Gastroesophageal sphincter (tissue), 4 donors: ENCODE measurements around the gene HBQ1. TPM values are rescaled to one million over a fixed set of nuclear protein-coding genes. Genes with fewer than 3 reads are reported as not detected.
"Not testable (repeated sequence)": the region's sequence is repeated elsewhere in the genome, so short reads cannot be mapped to it uniquely, and the experiment has no call there.

Experiments used
- ATAC-seq: fragments of 150-250 bp; one replicate; pipeline ENCODE4 v1.9.1; 2016; ENCODE audit warnings: mild to moderate bottlenecking, moderate library complexity
- H3K27ac ChIP-seq, 4 donors: fragments of 200-600 bp; sonication (generic) in 3 of 4; 1 replicate in 3 of 4; 2 replicates in 1 of 4; pipeline ENCODE4 v1.5.1; 2016 to 2019
- H3K27me3 ChIP-seq: fragments of 200-600 bp; sonication (generic); one replicate; pipeline ENCODE4 v1.5.1; 2019
- H3K36me3 ChIP-seq, 2 donors: fragments of 200-600 bp; sonication (generic); one replicate each; pipeline ENCODE4 v1.5.1; 2019; ENCODE audit warnings: control low read depth in 1 of 2
- H3K4me1 ChIP-seq, 3 donors: fragments of 200-600 bp; sonication (generic); 1 replicate in 2 of 3; 2 replicates in 1 of 3; pipeline ENCODE4 v1.5.1; 2016 to 2019; ENCODE audit warnings: control low read depth in 2 of 3
- H3K4me3 ChIP-seq, 2 donors: fragments of 200-600 bp; sonication (generic); one replicate each; pipeline ENCODE4 v1.5.1; 2019; ENCODE audit warnings: mild to moderate bottlenecking in 1 of 2, moderate library complexity in 1 of 2
- H3K9me3 ChIP-seq, 3 donors: fragments of 200-600 bp; sonication (generic); one replicate each; pipeline ENCODE4 v1.5.1; 2017 to 2019; ENCODE audit warnings: control low read depth in 2 of 3
- EP300 ChIP-seq: sonication (generic); formaldehyde crosslinking; IDR thresholded peaks from one replicate; pipeline ENCODE4 v1.6.1; 2017; ENCODE audit warnings: antibody characterized with exemption, mild to moderate bottlenecking
- POLR2A ChIP-seq, 2 donors: fragments of 450-650 bp; IDR thresholded peaks; one replicate each; pipeline ENCODE4 v1.6.1; 2017; ENCODE audit warnings: antibody characterized with exemption in 2 of 2, mild to moderate bottlenecking in 2 of 2, moderate library complexity in 1 of 2
- POLR2AphosphoS5 ChIP-seq: sonication (generic); formaldehyde crosslinking; IDR thresholded peaks from one replicate; pipeline ENCODE4 v1.6.1; 2017; ENCODE audit warnings: antibody characterized with exemption
- WGBS, 2 donors: methylation state at CpG; one replicate each; pipeline ENCODE4 v1.1.5; 2018; ENCODE audit warnings: low coverage in 1 of 2; 5-methylcytosine and 5-hydroxymethylcytosine counted together
- total RNA-seq, 4 donors: library from RNA; depleted of rRNA; stranded (reverse); fragments of >200 nt; gene quantifications; one replicate each; pipeline ENCODE4 v1.1.0, GENCODE V29; 2016
- TF ChIP-seq, protein P1 (sequence below), 4 experiments: fragments of 200-600 bp in 2 of 4; fragments of 450-650 bp in 2 of 4; sonication (generic) in 1 of 4; IDR thresholded peaks; one replicate each; pipeline ENCODE4 v1.5.1; 2017 to 2019; ENCODE audit warnings: antibody characterized with exemption in 4 of 4, mild to moderate bottlenecking in 2 of 4, moderate library complexity in 2 of 4

The HBQ1 gene
- total RNA-seq, 4 donors from 2014 or later, result not detected

DNA sequence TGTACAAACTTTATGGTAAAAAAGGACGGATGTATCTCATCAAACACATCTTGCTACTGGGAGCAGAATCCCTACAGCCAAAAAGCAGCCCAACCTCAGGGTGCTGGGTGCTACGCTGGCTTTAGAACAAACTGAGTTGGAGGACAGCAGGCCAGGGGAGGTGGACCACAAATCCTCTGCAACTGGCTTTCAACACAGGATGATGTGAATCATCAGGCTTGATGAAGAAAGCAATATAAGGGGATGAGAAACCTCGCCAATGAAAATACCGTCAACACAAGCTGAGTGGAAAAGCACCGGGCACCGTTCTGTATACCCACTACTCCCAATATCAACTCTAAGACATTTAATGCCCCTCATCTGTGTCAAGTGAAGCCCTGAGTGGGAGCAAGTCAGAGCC lies 14.3 kb downstream of the HBQ1 start:
- ATAC-seq, result no peak
- H3K4me1 ChIP-seq, result no peaks in the 10 kb centered on the region
- TF ChIP-seq, protein P1, sequence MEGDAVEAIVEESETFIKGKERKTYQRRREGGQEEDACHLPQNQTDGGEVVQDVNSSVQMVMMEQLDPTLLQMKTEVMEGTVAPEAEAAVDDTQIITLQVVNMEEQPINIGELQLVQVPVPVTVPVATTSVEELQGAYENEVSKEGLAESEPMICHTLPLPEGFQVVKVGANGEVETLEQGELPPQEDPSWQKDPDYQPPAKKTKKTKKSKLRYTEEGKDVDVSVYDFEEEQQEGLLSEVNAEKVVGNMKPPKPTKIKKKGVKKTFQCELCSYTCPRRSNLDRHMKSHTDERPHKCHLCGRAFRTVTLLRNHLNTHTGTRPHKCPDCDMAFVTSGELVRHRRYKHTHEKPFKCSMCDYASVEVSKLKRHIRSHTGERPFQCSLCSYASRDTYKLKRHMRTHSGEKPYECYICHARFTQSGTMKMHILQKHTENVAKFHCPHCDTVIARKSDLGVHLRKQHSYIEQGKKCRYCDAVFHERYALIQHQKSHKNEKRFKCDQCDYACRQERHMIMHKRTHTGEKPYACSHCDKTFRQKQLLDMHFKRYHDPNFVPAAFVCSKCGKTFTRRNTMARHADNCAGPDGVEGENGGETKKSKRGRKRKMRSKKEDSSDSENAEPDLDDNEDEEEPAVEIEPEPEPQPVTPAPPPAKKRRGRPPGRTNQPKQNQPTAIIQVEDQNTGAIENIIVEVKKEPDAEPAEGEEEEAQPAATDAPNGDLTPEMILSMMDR (IDR thresholded peaks at IDR 0.05), result no peak
- no peak for TF ChIP-seq POLR2AphosphoS5
- TF ChIP-seq POLR2A (IDR thresholded peaks at IDR 0.05), result no peak
- no peak for TF ChIP-seq EP300
- H3K27me3 ChIP-seq, result no peaks in the 10 kb centered on the region
- no peak overlapping the region for H3K27ac ChIP-seq
- H3K36me3 ChIP-seq, result peaks cover 0 to 100% of the 10 kb centered on the region in 2 donors
- no peaks in the 10 kb centered on the region for H3K9me3 ChIP-seq
- WGBS, 2 donors, result 98 to 100% methylated on average over 4 to 6 of the region's 6 CpGs
- H3K4me3 ChIP-seq, result no peak overlapping the region

DNA sequence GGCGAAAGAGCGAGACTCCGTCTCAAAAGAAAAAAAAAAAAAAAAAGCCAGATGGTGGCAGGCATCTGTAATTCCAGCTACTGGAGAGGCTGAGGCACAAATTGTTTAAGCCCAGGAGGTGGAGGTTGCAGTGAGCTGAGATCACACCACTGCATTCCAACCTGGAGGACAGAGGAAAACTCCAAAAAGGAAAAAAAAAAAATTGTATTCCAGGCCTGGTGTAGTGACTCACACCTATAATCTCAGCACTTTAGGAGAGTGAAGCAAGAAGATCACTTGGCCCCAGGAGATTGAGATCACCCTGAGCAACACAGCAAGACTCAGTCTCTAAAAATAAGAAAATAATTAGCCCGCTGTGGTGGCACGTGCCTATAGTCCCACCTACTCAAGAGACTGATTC lies 20.1 kb downstream of the HBQ1 start:
- ATAC-seq, result no peak
- peaks cover 0 to 99% of the 10 kb centered on the region in 2 donors for H3K36me3 ChIP-seq
- H3K9me3 ChIP-seq, result no peaks in the 10 kb centered on the region
- no peak overlapping the region for H3K27ac ChIP-seq
- TF ChIP-seq POLR2A (IDR thresholded peaks at IDR 0.05), result no peak
- TF ChIP-seq EP300, result no peak
- no peaks in the 10 kb centered on the region for H3K4me1 ChIP-seq
- H3K27me3 ChIP-seq, result no peaks in the 10 kb centered on the region
- H3K4me3 ChIP-seq, result no peak overlapping the region
- WGBS, 2 donors, result 52 to 83% methylated on average over 1 to 2 of the region's 5 CpGs

DNA sequence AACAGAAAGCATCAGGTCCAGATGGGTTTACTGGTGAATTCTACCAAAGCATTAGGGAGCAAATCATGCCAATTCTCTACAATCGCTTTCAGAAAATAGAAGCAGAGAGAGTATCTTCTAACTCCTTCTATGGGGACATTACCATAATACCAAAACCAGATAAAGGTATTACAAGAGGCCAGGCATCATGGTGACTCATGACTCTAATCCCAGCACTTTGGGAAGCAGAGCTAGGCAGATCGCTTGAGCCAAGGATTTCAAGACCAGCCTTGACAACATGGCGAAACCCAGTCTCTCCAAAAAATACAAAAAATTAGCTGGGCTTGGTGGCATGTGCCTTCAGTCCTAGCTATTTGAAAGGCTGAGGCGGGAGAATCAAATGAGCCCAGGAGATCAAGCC lies 23.0 kb downstream of the HBQ1 start:
- Histone ChIP-seq H3K27me3 (no peaks in the 10 kb centered on the region), H3K4me1 (no peaks in the 10 kb centered on the region), H3K4me3 (no peak overlapping the region), H3K36me3 (peaks cover 0 to 99% of the 10 kb centered on the region in 2 donors), H3K27ac (no peak overlapping the region), H3K9me3 (no peaks in the 10 kb centered on the region)
- no peak for ATAC-seq
- 93 to 100% methylated on average over 1 of the region's 4 CpGs for WGBS, 2 donors
- TF ChIP-seq EP300, result no peak
- no peak for TF ChIP-seq POLR2A (IDR thresholded peaks at IDR 0.05)
- TF ChIP-seq, protein P1 (IDR thresholded peaks at IDR 0.05), result no peak
- no peak for TF ChIP-seq POLR2AphosphoS5

DNA sequence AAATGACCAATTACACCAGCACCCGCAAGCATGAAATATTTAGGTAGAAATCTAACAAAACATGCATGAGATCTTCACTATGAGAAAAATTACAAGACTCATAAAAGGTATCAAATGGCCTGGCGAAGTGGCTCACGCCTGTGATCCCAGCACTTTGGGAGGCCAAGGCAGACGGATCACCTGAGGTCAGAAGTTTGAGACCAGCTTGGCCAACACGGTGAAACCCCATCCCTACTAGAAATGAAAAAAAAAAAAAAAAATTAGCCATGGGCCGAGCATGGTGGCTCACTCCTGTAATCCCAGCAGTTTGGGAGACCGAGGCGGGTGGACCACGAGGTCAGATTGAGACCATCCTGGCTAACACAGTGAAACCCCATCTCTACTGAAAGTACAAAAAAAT lies 23.8 kb downstream of the HBQ1 start:
- H3K4me1 ChIP-seq, H3K9me3 ChIP-seq, ATAC-seq, H3K27me3 ChIP-seq, H3K27ac ChIP-seq, H3K4me3 ChIP-seq: not testable (repeated sequence)
- peaks cover 0 to 99% of the 10 kb centered on the region in 2 donors for H3K36me3 ChIP-seq
- 92 to 94% methylated on average over 5 to 6 of the region's 9 CpGs for WGBS, 2 donors

DNA sequence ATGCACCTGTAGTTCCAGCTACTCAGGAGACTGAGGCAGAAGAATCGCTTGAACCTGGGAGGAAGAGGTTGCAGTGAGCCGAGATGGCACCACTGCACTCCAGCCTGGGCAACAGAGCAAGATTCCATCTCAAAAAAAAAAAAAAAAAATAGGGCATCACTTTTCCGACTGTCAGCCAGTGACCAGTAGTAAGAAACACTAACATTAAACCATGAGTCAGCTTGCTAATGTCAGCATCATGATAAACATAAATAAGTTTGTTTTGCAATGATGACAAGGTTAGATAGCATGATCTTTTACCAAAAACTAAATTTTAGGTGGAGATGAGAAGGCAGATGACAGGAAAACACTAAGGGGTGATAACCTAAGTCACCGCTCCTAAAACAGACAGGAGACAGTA lies 29.1 kb downstream of the HBQ1 start:
- H3K36me3 ChIP-seq, result peaks cover 0 to 100% of the 10 kb centered on the region in 2 donors
- H3K27ac ChIP-seq, ATAC-seq, H3K4me3 ChIP-seq, H3K9me3 ChIP-seq, H3K27me3 ChIP-seq, H3K4me1 ChIP-seq: not testable (repeated sequence)
- WGBS, 2 donors, result 72 to 84% methylated on average over 2 to 4 of the region's 4 CpGs

DNA sequence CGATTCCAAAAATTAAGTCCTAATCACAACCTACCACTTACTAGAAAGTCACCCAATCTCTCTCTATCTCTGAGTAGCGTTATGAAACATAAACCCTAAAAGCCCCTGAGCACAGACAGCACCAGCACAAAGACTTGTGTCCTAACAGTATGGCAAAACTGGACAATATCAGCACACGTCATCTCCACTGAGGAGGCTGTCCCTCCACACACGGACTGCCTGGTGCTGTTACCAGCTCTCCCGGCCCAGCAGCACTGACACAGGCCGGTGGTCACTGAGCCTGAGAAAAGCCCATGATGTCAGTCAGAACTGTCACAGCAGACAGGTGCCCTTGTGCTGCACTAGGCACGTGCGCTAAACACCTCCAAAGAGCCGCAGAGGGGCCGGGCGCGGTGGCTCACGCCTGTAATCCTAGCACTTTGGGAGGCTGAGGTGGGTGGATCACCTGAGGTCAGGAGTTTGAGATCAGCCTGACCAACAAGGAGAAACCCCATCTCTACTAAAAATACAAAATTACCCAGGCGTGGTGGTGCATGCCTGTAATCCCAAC lies 31.4 kb downstream of the HBQ1 start:
- peaks cover 0 to 100% of the 10 kb centered on the region in 2 donors for H3K36me3 ChIP-seq
- not testable (repeated sequence) for H3K9me3 ChIP-seq, H3K4me3 ChIP-seq, H3K4me1 ChIP-seq, ATAC-seq, H3K27me3 ChIP-seq, H3K27ac ChIP-seq
- WGBS, 2 donors, result 67 to 93% methylated on average over 2 to 3 of the region's 14 CpGs

DNA sequence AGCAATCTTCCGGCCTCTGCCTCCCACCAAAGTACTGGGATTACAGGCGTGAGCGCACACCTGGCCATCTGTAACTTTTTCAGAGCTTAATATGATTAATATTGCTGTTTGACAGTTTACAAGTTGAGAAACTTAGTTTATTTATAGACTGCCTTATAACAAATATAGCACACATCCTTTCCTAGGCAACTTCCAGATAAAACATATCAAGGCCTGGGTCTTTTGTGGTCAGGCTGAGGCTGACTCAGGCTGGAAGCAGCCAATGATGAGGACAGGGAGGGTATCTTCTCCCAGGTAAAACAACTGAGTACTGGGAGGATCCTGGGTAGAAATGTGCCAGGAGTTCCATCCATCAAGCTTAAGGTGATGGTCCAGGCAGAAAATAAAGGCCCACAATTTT lies 32.7 kb downstream of the HBQ1 start:
- TF ChIP-seq, protein P1 (IDR thresholded peaks at IDR 0.05), result no peak
- TF ChIP-seq POLR2A (IDR thresholded peaks at IDR 0.05) (no peak), POLR2AphosphoS5 (no peak), EP300 (no peak)
- Histone ChIP-seq H3K4me3 (no peak overlapping the region), H3K27ac (no peak overlapping the region), H3K9me3 (no peaks in the 10 kb centered on the region), H3K27me3 (no peaks in the 10 kb centered on the region), H3K36me3 (peaks cover 0 to 100% of the 10 kb centered on the region in 2 donors), H3K4me1 (no peaks in the 10 kb centered on the region)
- ATAC-seq, result no peak
- 90 to 94% methylated on average over 3 of the region's 3 CpGs for WGBS, 2 donors
